HG03196 (cell line): ENCODE measurements around the gene NOP53.
"Not testable (repeated sequence)": the region's sequence is repeated elsewhere in the genome, so short reads cannot be mapped to it uniquely, and the experiment has no call there.

Source experiments
- ATAC-seq: cut with Tn5 transposase; IDR thresholded peaks from one replicate; pipeline ENCODE4 v1.9.1; 2021; ENCODE audit not compliant: unreplicated experiment

Gene NOP53

GRCh38 chr19:47716270-47716937, 28.9 kb upstream of the NOP53 start:
- no peak for ATAC-seq

GRCh38 chr19:47718415-47719046, 26.8 kb upstream of the NOP53 start:
- ATAC-seq: not testable (repeated sequence)

GRCh38 chr19:47719047-47719859, 26.1 kb upstream of the NOP53 start:
- ATAC-seq: no peak

DNA sequence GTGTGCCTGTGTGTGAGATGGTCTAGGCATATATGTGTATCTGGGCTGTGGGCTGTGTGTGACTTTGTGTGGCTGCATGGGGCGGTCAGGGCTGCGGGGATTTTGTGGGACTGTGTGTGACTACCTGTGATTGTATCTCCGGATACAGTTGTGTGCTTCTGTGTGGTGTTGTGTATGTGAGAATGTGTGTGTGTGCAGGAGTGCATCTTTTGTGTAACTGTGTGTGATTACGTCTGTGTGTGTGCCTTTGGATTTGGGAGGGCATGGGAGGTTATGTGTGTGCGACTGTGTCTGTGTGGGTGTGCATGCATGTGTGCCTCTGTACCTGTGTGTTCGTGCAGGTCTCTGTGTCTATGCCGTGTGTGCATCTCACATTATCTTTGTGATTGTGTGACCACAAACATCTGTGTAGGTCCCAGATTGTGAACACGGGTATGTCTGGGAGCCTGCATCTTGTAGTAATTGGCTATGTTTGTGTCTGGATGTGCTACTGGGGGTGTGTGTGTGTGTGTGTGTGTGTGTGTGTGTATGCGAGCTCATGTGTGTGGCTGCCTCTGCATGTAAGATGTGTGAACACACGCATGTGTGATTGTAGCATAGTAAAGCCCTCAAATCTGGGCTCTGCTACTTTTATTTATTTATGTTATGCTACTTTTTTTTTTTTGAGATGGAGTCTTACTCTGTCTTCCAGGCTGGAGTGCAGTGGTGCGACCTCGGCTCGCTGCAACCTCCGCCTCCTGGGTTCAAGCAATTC, 24.5 kb upstream of the NOP53 start:
- ATAC-seq: no peak

GRCh38 chr19:47723581-47723940, 21.8 kb upstream of the NOP53 start:
- ATAC-seq: no peak

- no peak for ATAC-seq
These were observed 19.5 kb upstream of the NOP53 start for GRCh38 chr19:47725759-47726401.

DNA sequence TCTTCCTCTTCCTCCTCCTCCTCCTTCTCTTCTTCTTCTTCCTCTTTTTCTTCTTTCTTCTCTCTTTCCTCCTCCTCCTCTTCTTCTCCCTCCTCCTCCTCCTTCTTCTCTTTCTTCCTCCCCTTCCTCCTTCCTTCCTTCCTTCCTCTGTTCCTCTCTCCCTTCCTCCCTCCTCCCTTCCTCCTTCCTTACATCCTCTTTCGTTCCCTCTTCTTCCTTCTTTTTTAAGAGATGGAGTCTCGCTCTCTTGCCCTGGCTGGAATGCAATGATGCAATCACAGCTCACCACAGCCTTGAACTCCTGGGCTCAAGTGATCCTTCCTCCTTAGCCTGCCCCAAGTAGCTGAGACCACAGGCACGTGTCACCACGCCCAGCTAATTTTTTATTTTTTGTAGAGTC, 18.9 kb upstream of the NOP53 start:
- ATAC-seq: no peak

GRCh38 chr19:47728295-47728694, 17.1 kb upstream of the NOP53 start:
- ATAC-seq: not testable (repeated sequence)

DNA sequence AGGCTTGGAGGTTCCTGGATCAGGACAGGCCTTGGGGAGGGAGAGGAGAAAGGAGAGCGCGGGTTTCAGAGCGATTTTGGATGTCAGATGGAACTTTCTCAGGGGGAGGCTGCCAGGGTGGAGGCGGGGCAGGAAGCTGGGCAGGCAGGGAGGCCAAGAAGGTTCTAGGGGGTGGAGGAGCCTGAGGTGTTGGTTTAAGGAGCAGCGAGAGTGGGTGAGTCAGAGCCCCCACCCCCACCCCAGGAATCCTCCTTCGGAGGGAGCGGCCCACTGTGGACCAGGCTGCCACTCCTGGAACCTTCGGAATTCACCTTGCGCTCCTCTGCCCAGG, 15.9 kb upstream of the NOP53 start:
- no peak for ATAC-seq

DNA sequence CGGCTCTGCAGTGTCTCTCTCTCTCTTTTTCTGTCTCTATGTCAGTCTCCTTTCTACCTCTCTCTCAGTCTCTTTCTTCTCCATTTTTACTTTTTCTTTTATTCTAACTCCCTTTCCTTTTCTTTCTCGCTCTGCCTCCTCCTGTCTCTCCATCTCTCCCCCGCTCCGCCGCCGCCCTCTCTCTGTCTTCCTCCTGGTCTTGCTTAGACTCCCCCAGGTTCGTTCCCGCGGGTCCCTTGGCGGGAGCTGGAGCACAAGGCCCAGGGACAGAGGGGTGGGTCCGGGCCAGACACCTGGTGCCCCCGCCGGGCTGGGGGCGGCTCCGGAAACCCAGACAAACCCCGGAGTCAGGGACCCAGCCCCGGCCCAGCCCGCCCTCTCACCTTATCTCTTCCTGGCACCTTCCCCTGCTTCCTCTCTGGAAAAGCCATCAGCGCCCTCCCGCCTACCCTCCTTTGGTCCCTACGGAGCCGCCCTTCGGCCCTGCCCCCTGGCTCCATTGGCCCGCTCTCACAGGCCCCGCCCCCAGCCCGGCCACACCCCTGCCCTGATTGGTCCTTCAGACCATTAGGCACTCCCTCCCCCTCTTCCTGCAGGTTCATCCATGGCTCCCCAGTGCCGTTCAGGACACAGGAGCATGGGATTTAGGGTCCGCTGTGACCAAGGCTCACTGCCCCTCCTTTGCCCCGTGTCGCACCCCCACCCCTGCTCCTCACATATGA, 15.4 kb upstream of the NOP53 start:
- ATAC-seq: no peak

GRCh38 chr19:47730521-47730889, 14.8 kb upstream of the NOP53 start:
- no peak for ATAC-seq

- ATAC-seq: no peak
These were observed 14.4 kb upstream of the NOP53 start for GRCh38 chr19:47730910-47731309.

GRCh38 chr19:47735131-47735530, 10.2 kb upstream of the NOP53 start:
- ATAC-seq: no peak

DNA sequence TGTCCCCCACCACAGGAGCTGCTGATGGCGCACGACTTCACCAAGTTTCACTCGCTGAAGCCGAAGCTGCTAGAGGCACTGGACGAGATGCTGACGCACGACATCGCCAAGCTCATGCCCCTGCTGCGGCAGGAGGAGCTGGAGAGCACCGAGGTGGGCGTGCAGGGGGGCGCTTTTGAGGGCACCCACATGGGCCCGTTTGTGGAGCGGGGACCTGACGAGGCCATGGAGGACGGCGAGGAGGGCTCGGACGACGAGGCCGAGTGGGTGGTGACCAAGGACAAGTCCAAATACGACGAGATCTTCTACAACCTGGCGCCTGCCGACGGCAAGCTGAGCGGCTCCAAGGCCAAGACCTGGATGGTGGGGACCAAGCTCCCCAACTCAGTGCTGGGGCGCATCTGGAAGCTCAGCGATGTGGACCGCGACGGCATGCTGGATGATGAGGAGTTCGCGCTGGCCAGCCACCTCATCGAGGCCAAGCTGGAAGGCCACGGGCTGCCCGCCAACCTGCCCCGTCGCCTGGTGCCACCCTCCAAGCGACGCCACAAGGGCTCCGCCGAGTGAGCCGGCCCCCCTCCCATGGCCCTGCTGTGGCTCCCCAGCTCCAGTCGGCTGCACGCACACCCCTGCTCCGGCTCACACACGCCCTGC, 4.4 kb upstream of the NOP53 start:
- no peak for ATAC-seq

DNA sequence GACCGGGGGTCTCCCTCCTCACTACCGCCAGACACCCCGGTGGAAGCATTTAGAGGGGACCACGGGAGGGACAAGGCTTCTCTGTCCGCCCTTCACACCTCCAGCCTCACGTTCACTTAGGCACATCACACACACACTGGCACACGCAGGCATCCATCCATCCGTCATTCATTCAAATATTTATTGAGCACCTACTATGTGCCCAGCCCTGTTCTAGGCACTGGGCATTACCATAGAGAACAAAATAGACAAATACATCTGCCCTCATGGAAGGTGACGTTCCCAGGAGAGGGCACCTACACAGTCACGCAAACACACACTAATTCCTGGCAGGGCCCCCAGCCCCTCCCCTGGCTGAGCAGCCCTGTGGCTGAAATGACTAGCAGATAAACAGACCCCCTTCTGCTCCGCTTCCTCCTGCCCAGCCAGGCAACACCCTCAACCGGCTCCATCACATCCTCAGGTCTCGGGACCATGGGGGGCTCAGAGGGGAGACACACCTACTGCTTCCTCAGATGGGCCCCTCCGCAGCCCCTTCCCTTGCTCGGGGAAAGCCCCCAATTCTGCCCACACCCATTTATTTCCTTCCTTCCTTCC, 3.7 kb upstream of the NOP53 start:
- ATAC-seq: no peak

GRCh38 chr19:47742634-47743033, 2.7 kb upstream of the NOP53 start:
- no peak for ATAC-seq

- not testable (repeated sequence) for ATAC-seq
These were observed 783 bp downstream of the NOP53 start for GRCh38 chr19:47746129-47746528.

DNA sequence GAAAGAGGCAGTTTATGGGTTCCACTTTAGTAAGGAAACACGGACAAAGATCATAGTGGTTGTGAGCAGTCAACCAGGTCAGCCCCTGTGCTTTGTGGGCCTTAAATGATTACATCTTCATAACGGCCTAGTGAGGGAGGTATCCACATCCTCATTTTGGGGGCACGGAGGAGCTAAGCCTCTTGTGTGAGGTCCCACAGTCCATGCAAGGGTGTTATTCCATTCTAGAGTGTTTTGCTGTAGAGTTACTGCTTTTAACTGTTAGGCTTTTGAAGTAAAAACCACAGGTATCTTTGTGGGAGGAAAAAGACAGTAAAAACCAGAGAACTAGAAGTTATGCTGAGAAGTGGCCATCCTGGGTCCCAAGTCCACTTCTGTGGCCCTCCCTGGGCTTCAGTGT, 4.0 kb downstream of the NOP53 start:
- no peak for ATAC-seq

DNA sequence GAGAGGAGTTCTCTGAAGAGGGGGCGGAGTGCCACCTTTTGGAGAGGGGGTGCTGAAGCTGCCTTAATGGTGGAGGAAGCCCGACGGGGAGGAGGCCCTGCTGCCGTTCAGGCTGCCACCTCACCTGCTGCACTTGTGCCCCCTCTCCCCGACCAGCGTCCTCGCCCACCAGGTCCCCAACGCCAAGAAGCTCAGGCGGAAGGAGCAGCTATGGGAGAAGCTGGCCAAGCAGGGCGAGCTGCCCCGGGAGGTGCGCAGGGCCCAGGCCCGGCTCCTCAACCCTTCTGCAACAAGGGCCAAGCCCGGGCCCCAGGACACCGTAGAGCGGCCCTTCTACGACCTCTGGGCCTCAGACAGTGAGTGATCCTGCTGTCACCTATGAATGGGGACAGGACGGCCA, 5.4 kb downstream of the NOP53 start:
- no peak for ATAC-seq
